GM23338 (cell line): ENCODE data around the gene MAP4K4.

ENCODE experiments used
- CREB1 ChIP-seq: fragments of 250-450 bp; sonication (Bioruptor Pico); IDR thresholded peaks from 2 replicates; pipeline ENCODE4 v1.5.0; 2020; ENCODE audit warnings: low read depth, mild to moderate bottlenecking, moderate library complexity
- EZH2 ChIP-seq: fragments of 200-600 bp; sonication (generic); IDR thresholded peaks from one replicate; pipeline ENCODE4 v1.8.0; 2017; ENCODE audit warnings: antibody characterized with exemption, mild to moderate bottlenecking, low read depth; ENCODE audit not compliant: unreplicated experiment
- EZH2phosphoT487 ChIP-seq: fragments of 200-600 bp; sonication (generic); IDR thresholded peaks from one replicate; pipeline ENCODE4 v1.8.1; 2018; ENCODE audit warnings: antibody characterized with exemption; ENCODE audit not compliant: unreplicated experiment
- JUNB ChIP-seq: IDR thresholded peaks from one replicate; pipeline ENCODE4 v1.6.1; 2016; ENCODE audit warnings: antibody characterized with exemption; ENCODE audit not compliant: unreplicated experiment
- NANOG ChIP-seq: IDR thresholded peaks from 2 replicates; pipeline ENCODE4 v1.6.1; 2016; ENCODE audit warnings: antibody characterized with exemption, borderline replicate concordance
- POLR2AphosphoS5 ChIP-seq: IDR thresholded peaks from 2 replicates; pipeline ENCODE4 v1.6.1; 2016; ENCODE audit warnings: antibody characterized with exemption, low read depth
- ZNF114 ChIP-seq: fragments of 250-450 bp; sonication (Bioruptor Pico); IDR thresholded peaks from 2 replicates; pipeline ENCODE4 v1.5.0; 2020; ENCODE audit warnings: mild to moderate bottlenecking, moderate library complexity
- ZNF331 ChIP-seq: fragments of 250-450 bp; sonication (Bioruptor Pico); IDR thresholded peaks from 2 replicates; pipeline ENCODE4 v1.5.0; 2020; ENCODE audit warnings: low read depth, mild to moderate bottlenecking, moderate library complexity
- TF ChIP-seq, protein P1 (sequence below), 2 experiments: fragments of 200-600 bp in 1 of 2; sonication (generic) in 1 of 2; conservative IDR thresholded peaks; 2 replicates each; pipeline versions ENCODE4 v1.5.1 to v1.6.1; 2016 to 2017; ENCODE audit warnings: antibody characterized with exemption in 2 of 2, low read depth in 2 of 2, mild to moderate bottlenecking in 2 of 2, moderate library complexity in 1 of 2
- TF ChIP-seq, protein P2 (sequence below): IDR thresholded peaks from one replicate; pipeline ENCODE4 v1.6.1; 2018; ENCODE audit warnings: antibody characterized with exemption; ENCODE audit not compliant: unreplicated experiment
- TF ChIP-seq, protein P3 (sequence below): IDR thresholded peaks from 2 replicates; pipeline ENCODE4 v1.6.1; 2016; ENCODE audit warnings: antibody characterized with exemption
- TF ChIP-seq, protein P4 (sequence below): fragments of 250-450 bp; sonication (Bioruptor Pico); IDR thresholded peaks from 2 replicates; pipeline ENCODE4 v1.5.0; 2020; ENCODE audit warnings: mild to moderate bottlenecking, moderate library complexity

DNA sequence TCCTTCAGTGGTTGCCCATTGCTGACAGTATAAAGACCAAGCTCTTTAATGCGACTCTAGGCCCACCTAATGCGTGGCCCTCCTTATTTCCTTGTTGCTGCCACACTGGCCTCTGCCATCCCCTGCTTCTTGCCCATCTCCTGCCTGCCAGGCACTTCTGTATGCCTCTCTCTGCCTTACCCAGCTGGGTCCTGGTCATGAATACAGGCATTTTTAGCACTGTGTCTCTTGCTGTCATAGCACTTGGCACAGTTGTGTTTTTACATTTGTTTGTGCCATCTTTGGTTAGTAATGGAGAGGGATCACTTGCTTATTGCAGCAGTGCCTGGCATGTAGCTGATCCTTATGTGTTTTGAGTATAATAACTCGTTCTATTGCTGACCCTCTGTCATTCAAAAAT lies 38.7 kb downstream of the MAP4K4 start:
- TF ChIP-seq, protein P1, sequence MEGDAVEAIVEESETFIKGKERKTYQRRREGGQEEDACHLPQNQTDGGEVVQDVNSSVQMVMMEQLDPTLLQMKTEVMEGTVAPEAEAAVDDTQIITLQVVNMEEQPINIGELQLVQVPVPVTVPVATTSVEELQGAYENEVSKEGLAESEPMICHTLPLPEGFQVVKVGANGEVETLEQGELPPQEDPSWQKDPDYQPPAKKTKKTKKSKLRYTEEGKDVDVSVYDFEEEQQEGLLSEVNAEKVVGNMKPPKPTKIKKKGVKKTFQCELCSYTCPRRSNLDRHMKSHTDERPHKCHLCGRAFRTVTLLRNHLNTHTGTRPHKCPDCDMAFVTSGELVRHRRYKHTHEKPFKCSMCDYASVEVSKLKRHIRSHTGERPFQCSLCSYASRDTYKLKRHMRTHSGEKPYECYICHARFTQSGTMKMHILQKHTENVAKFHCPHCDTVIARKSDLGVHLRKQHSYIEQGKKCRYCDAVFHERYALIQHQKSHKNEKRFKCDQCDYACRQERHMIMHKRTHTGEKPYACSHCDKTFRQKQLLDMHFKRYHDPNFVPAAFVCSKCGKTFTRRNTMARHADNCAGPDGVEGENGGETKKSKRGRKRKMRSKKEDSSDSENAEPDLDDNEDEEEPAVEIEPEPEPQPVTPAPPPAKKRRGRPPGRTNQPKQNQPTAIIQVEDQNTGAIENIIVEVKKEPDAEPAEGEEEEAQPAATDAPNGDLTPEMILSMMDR (conservative IDR thresholded peaks at IDR 0.05; ENCODE audit: low read depth in 2 of 2), result no peak
- TF ChIP-seq EZH2 (no peak), EZH2phosphoT487 (no peak), POLR2AphosphoS5 (no peak), NANOG (no peak), CREB1 (CRISPR knock-in tag) (no peak), JUNB (no peak), ZNF114 (no peak), ZNF331 (CRISPR knock-in tag) (no peak)
- TF ChIP-seq, protein P2, sequence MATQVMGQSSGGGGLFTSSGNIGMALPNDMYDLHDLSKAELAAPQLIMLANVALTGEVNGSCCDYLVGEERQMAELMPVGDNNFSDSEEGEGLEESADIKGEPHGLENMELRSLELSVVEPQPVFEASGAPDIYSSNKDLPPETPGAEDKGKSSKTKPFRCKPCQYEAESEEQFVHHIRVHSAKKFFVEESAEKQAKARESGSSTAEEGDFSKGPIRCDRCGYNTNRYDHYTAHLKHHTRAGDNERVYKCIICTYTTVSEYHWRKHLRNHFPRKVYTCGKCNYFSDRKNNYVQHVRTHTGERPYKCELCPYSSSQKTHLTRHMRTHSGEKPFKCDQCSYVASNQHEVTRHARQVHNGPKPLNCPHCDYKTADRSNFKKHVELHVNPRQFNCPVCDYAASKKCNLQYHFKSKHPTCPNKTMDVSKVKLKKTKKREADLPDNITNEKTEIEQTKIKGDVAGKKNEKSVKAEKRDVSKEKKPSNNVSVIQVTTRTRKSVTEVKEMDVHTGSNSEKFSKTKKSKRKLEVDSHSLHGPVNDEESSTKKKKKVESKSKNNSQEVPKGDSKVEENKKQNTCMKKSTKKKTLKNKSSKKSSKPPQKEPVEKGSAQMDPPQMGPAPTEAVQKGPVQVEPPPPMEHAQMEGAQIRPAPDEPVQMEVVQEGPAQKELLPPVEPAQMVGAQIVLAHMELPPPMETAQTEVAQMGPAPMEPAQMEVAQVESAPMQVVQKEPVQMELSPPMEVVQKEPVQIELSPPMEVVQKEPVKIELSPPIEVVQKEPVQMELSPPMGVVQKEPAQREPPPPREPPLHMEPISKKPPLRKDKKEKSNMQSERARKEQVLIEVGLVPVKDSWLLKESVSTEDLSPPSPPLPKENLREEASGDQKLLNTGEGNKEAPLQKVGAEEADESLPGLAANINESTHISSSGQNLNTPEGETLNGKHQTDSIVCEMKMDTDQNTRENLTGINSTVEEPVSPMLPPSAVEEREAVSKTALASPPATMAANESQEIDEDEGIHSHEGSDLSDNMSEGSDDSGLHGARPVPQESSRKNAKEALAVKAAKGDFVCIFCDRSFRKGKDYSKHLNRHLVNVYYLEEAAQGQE, result no peak
- TF ChIP-seq, protein P3, sequence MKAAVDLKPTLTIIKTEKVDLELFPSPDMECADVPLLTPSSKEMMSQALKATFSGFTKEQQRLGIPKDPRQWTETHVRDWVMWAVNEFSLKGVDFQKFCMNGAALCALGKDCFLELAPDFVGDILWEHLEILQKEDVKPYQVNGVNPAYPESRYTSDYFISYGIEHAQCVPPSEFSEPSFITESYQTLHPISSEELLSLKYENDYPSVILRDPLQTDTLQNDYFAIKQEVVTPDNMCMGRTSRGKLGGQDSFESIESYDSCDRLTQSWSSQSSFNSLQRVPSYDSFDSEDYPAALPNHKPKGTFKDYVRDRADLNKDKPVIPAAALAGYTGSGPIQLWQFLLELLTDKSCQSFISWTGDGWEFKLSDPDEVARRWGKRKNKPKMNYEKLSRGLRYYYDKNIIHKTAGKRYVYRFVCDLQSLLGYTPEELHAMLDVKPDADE, result no peak
- TF ChIP-seq, protein P4, sequence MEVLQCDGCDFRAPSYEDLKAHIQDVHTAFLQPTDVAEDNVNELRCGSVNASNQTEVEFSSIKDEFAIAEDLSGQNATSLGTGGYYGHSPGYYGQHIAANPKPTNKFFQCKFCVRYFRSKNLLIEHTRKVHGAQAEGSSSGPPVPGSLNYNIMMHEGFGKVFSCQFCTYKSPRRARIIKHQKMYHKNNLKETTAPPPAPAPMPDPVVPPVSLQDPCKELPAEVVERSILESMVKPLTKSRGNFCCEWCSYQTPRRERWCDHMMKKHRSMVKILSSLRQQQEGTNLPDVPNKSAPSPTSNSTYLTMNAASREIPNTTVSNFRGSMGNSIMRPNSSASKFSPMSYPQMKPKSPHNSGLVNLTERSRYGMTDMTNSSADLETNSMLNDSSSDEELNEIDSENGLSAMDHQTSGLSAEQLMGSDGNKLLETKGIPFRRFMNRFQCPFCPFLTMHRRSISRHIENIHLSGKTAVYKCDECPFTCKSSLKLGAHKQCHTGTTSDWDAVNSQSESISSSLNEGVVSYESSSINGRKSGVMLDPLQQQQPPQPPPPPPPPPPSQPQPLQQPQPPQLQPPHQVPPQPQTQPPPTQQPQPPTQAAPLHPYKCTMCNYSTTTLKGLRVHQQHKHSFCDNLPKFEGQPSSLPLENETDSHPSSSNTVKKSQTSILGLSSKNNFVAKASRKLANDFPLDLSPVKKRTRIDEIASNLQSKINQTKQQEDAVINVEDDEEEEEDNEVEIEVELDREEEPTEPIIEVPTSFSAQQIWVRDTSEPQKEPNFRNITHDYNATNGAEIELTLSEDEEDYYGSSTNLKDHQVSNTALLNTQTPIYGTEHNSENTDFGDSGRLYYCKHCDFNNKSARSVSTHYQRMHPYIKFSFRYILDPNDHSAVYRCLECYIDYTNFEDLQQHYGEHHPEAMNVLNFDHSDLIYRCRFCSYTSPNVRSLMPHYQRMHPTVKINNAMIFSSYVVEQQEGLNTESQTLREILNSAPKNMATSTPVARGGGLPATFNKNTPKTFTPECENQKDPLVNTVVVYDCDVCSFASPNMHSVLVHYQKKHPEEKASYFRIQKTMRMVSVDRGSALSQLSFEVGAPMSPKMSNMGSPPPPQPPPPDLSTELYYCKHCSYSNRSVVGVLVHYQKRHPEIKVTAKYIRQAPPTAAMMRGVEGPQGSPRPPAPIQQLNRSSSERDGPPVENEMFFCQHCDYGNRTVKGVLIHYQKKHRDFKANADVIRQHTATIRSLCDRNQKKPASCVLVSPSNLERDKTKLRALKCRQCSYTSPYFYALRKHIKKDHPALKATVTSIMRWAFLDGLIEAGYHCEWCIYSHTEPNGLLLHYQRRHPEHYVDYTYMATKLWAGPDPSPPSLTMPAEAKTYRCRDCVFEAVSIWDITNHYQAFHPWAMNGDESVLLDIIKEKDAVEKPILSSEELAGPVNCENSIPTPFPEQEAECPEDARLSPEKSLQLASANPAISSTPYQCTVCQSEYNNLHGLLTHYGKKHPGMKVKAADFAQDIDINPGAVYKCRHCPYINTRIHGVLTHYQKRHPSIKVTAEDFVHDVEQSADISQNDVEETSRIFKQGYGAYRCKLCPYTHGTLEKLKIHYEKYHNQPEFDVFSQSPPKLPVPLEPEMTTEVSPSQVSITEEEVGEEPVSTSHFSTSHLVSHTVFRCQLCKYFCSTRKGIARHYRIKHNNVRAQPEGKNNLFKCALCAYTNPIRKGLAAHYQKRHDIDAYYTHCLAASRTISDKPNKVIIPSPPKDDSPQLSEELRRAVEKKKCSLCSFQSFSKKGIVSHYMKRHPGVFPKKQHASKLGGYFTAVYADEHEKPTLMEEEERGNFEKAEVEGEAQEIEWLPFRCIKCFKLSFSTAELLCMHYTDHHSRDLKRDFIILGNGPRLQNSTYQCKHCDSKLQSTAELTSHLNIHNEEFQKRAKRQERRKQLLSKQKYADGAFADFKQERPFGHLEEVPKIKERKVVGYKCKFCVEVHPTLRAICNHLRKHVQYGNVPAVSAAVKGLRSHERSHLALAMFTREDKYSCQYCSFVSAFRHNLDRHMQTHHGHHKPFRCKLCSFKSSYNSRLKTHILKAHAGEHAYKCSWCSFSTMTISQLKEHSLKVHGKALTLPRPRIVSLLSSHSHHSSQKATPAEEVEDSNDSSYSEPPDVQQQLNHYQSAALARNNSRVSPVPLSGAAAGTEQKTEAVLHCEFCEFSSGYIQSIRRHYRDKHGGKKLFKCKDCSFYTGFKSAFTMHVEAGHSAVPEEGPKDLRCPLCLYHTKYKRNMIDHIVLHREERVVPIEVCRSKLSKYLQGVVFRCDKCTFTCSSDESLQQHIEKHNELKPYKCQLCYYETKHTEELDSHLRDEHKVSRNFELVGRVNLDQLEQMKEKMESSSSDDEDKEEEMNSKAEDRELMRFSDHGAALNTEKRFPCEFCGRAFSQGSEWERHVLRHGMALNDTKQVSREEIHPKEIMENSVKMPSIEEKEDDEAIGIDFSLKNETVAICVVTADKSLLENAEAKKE (CRISPR knock-in tag), result no peak
